Urinary bladder (tissue), 4 donors: Measurements from ENCODE around the gene PRKD1. TPM values are rescaled to one million over a fixed set of nuclear protein-coding genes. Genes with fewer than 3 reads are reported as not detected.
"Not testable (repeated sequence)": the region's sequence is repeated elsewhere in the genome, so short reads cannot be mapped to it uniquely, and the experiment has no call there.

Source experiments
- DNase-seq: peaks from one replicate; pipeline ENCODE4 v3.0.0-alpha.2; 2015; ENCODE audit errors: extremely low spot score
- H3K27ac ChIP-seq: one replicate; pipeline ENCODE4 v1.5.1; 2013; ENCODE audit warnings: low read depth, mild to moderate bottlenecking, moderate library complexity
- H3K36me3 ChIP-seq: one replicate; pipeline ENCODE4 v1.6.1; 2013; ENCODE audit warnings: mild to moderate bottlenecking, moderate library complexity; ENCODE audit not compliant: insufficient read depth
- H3K4me1 ChIP-seq: one replicate; pipeline ENCODE4 v1.6.1; 2013; ENCODE audit warnings: mild to moderate bottlenecking, moderate library complexity; ENCODE audit not compliant: insufficient read depth
- H3K4me3 ChIP-seq: one replicate; pipeline ENCODE4 v1.5.1; 2013; ENCODE audit warnings: low read depth, low read length
- WGBS: extraction: QIAGEN DNeasy Blood & Tissue Kit; methylation state at CpG from one replicate; pipeline ENCODE4 v1.1.7; 2013; 5-methylcytosine and 5-hydroxymethylcytosine counted together
- polyA plus RNA-seq: library from polyadenylated mRNA; stranded (reverse); fragments of 200-250 nt; gene quantifications from one replicate; pipeline ENCODE4 v1.2.3, GENCODE V29; 2013
- total RNA-seq: library from RNA; depleted of rRNA; stranded (reverse); fragments of >200 nt; gene quantifications from one replicate; pipeline ENCODE4 v1.2.3, GENCODE V29; 2014
- donor health status: healthy with polysubstance abuse.
- donor health status: healthy.

The PRKD1 gene
- total and polyA plus RNA-seq, 2 donors, result 17.7 to 27.7 TPM

DNA sequence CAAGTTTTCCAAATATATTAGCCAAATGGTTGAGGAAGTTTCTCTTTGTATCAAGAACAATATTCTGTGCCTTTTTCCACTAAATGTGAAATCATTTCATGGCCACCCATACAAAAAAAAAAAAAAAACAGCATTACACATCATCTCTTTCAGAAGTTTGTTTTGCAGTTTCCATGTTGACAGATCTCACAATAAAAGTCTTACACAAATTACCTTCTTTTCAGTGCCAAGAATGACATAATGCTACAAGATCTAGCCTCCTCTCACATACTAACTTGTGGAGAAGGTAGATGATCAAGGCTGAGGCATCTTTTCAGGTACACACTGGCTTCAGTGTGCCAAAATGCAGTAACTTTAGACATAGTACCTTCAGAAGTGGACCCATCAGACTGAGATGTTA is 35.3 kb downstream of the PRKD1 start:
- Histone ChIP-seq H3K36me3 (no peaks in the 10 kb centered on the region), H3K27ac (no peak overlapping the region), H3K4me3 (no peak overlapping the region), H3K4me1 (no peaks in the 10 kb centered on the region)
- DNase-seq, result no peak

DNA sequence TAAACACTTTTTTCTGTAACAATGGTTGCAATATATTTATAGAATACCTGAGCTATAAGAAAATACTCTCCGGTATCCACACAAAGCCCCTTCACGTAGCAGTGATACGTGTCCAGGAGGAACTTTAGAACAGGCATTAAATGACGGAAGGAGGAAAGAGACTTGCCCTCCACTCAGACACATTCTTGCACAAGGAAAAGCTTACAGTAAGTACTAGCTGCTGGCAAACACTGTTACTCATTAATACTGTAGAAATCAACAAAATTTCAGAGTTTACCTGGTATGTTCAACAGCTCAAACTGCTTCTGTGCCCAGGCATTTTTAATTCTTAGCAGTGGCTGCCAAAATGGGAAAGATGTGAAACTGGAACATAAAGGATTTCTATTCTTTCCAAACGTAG is 41.7 kb downstream of the PRKD1 start:
- 90% methylated on average over 5 of the region's 5 CpGs for WGBS
- Histone ChIP-seq H3K4me3 (no peak overlapping the region), H3K27ac (no peak overlapping the region), H3K4me1 (no peaks in the 10 kb centered on the region), H3K36me3 (no peaks in the 10 kb centered on the region)
- no peak for DNase-seq

DNA sequence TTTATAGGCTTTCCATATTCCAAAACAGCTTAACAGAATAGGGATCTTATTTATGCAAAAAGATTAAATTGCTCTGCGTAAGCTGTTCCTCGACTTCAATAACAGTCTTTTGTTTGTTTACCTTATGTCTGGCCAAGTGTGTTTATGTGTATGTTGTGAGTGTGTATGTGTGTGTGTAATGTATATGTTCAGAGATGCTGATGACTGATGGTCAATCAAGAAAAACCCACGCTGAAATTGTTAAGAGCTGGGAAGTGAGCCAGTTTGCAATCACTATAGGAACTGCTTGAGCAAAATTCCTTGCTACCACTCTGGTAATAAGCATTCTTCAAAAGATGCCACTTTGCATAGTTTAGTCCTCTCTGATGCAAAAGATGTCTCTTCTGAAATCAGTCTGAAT is 59.6 kb downstream of the PRKD1 start:
- WGBS, result 53% methylated on average over 3 of the region's 3 CpGs
- H3K4me3 ChIP-seq, result no peak overlapping the region
- no peaks in the 10 kb centered on the region for H3K36me3 ChIP-seq
- DNase-seq, result no peak
- H3K4me1 ChIP-seq, result no peaks in the 10 kb centered on the region
- H3K27ac ChIP-seq, result no peak overlapping the region

GRCh38 chr14:29865299-29865698 is 62.3 kb downstream of the PRKD1 start:
- 78% methylated on average over 2 of the region's 2 CpGs for WGBS
- Histone ChIP-seq H3K4me3 (no peak overlapping the region), H3K4me1 (no peaks in the 10 kb centered on the region), H3K27ac (no peak overlapping the region), H3K36me3 (no peaks in the 10 kb centered on the region)
- no peak for DNase-seq

- WGBS, result 93% methylated on average over 2 of the region's 2 CpGs
- Histone ChIP-seq H3K36me3 (no peaks in the 10 kb centered on the region), H3K27ac (no peak overlapping the region), H3K4me3 (no peak overlapping the region), H3K4me1 (no peaks in the 10 kb centered on the region)
- no peak for DNase-seq
Observed at GRCh38 chr14:29861996-29862395, 65.7 kb downstream of the PRKD1 start.

- 86% methylated on average over 3 of the region's 3 CpGs for WGBS
Observed at GRCh38 chr14:29858299-29858698, 69.3 kb downstream of the PRKD1 start.

DNA sequence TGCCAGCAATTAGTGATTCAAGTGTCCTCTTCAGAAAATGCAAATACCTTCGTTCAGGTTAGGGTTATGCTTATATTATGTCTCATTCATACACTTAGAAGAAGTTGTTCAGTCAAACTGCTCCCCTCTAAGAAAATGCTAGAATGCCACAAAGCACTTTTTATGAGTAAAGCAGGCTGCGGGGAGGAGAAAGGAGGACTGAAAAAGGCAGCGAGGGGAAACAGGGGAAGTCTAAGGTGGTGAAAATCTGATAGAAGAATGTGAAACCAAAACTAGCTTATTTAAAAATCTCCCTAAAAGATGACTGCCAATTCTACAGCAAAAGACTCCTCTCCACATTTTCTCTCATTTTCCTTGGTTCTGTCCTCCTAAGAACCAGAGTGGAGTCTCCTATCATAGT is 70.1 kb downstream of the PRKD1 start:
- 44% methylated on average over 3 of the region's 3 CpGs for WGBS
- no peak for DNase-seq
- Histone ChIP-seq H3K4me1 (no peaks in the 10 kb centered on the region), H3K36me3 (no peaks in the 10 kb centered on the region), H3K27ac (no peak overlapping the region), H3K4me3 (no peak overlapping the region)

More at GRCh38 chr14:29858299-29858698, 69.3 kb downstream of the PRKD1 start:
- no peak overlapping the region for H3K4me3 ChIP-seq
- no peak for DNase-seq
- H3K4me1 ChIP-seq, result no peaks in the 10 kb centered on the region
- H3K27ac ChIP-seq, result no peak overlapping the region
- no peaks in the 10 kb centered on the region for H3K36me3 ChIP-seq

DNA sequence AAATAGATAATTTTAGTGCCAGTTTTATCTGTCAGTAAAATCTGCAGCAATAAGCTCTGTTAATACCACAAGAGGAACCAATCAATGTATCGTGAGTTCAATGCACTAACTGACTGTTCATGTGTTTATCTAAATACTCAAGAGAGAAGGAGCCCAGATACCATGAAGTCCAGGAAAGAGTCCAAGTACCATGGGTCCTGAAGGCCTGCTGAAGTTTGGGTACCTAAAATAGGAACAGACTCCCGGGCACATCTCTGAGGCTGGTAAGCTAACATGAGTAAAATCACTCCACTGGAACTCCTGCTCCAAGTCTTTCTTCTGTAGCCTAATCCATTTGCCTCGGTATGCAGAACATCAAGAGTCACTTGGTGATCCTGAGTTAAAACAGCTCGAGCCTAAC is 71.1 kb downstream of the PRKD1 start:
- no peak overlapping the region for H3K27ac ChIP-seq
- H3K36me3 ChIP-seq, result no peaks in the 10 kb centered on the region
- no peak overlapping the region for H3K4me3 ChIP-seq
- 80% methylated on average over 4 of the region's 4 CpGs for WGBS
- H3K4me1 ChIP-seq, result no peaks in the 10 kb centered on the region
- DNase-seq, result no peak

DNA sequence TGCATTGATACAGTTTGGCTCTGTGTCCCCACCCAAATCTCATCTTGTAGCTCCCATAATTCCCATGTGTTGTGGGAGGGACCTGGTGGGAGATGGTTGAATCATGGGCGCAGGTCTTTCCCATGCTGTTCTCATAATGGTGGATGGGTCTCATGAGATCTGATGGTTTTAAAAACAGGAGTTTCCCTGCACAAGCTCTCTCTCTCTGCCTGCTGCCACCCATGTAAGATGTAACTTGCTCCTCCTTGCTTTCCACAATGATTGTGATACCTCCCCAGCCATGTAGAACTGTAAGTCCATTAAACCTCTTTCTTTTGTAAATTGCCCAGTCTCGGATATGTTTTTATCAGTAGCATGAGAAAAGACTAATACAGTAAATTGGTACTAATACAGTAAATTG is 74.0 kb downstream of the PRKD1 start:
- H3K4me1 ChIP-seq, DNase-seq: not testable (repeated sequence)
- 96% methylated on average over 2 of the region's 2 CpGs for WGBS

DNA sequence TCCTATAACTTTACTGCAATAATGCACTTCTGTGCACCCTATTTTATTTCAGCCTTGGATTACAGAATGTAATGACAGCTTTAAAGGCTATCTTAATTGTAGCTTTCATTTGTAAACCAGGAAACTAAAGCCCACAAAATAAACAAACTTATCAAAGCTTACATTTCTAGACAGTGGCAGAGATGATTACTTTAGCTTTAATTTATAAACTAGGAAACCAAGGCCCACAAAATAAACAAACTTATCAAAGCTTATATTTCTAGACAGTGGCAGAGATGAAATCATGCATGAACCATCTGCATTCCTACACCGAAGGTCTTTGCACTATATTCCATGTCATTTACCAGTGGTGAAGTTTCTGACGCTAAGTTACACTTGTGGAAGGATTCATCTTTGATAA is 74.4 kb downstream of the PRKD1 start:
- Histone ChIP-seq H3K27ac (no peak overlapping the region), H3K36me3 (no peaks in the 10 kb centered on the region), H3K4me1 (no peaks in the 10 kb centered on the region), H3K4me3 (no peak overlapping the region)
- 61% methylated on average over 2 of the region's 2 CpGs for WGBS
- DNase-seq, result no peak

More for the DNA sequence above, 74.0 kb downstream of the PRKD1 start:
- H3K36me3 ChIP-seq, H3K4me3 ChIP-seq, H3K27ac ChIP-seq: not testable (repeated sequence)

- Histone ChIP-seq H3K4me3 (no peak overlapping the region), H3K4me1 (no peaks in the 10 kb centered on the region), H3K27ac (no peak overlapping the region), H3K36me3 (no peaks in the 10 kb centered on the region)
- 89% methylated on average over 3 of the region's 3 CpGs for WGBS
- no peak for DNase-seq
Observed at GRCh38 chr14:29851397-29851796, 76.2 kb downstream of the PRKD1 start.

DNA sequence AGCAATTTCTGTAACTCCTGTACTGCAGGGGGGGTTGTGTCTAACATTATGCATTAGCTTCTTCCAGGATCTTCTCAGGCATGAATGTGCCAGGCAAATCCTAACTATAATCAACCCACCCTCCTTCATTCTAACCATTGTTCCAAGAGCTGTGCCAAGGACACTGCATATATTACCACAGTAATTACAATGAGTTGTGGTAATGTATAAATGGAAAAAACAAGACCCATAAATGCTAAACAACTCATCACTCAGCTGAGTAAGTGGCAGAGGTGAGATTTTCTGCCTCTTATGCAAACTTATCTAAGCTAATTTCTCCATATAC is 80.6 kb downstream of the PRKD1 start:
- Histone ChIP-seq H3K27ac (no peak overlapping the region), H3K4me3 (no peak overlapping the region), H3K4me1 (no peaks in the 10 kb centered on the region), H3K36me3 (no peaks in the 10 kb centered on the region)
- DNase-seq, result no peak

DNA sequence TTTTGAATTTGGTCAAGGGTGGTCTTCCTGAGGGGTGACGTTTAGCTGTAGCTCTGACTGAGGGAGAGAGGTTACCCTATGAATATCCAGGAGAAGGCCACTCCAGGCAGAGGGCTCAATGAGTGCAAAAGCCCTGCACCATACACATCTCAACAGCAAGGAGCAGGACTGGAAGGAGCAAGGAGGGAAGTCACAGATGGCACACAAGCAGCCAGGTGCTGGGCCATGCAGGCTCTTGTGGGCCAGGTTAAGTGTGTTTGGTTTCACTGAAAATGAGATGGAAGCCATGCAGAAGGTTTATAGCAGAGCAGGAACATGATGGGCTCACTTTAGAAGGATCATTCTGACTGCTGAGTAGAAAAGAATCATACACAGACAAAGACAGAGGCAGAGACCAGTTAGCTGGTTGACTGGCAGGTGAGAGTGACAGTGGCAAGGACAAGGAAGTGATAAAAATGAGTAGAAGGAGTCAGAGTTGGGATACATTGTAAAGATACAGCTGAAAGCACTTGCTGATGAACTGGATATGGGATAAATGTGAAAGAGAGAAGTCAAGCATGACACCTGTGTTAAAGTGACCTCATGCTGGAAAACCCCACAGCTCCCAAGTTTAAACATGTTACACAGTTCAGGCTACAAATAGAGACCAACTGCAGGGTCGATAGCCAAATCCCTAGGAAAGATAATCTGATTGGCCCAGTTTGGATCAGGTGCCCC is 81.2 kb downstream of the PRKD1 start:
- Histone ChIP-seq H3K27ac (no peak overlapping the region), H3K36me3 (no peaks in the 10 kb centered on the region), H3K4me1 (no peaks in the 10 kb centered on the region), H3K4me3 (no peak overlapping the region)
- WGBS, result 61% methylated on average over 2 of the region's 2 CpGs
- DNase-seq, result no peak

- DNase-seq, result no peak
- WGBS, result 85% methylated on average over 1 of the region's 1 CpG
- Histone ChIP-seq H3K27ac (no peak overlapping the region), H3K4me3 (no peak overlapping the region), H3K4me1 (no peaks in the 10 kb centered on the region), H3K36me3 (no peaks in the 10 kb centered on the region)
Observed at GRCh38 chr14:29843981-29844380, 83.7 kb downstream of the PRKD1 start.

GRCh38 chr14:29842228-29842627 is 85.4 kb downstream of the PRKD1 start:
- no peak overlapping the region for H3K4me3 ChIP-seq
- DNase-seq, result no peak
- no peaks in the 10 kb centered on the region for H3K36me3 ChIP-seq
- no peak overlapping the region for H3K27ac ChIP-seq
- 53% methylated on average over 1 of the region's 1 CpG for WGBS
- no peaks in the 10 kb centered on the region for H3K4me1 ChIP-seq
